Glomerular endothelial cell (primary cell): Measurements from ENCODE around the gene PBX4. TPM values are rescaled to one million over a fixed set of nuclear protein-coding genes. Genes with fewer than 3 reads are reported as not detected.
"Not testable (repeated sequence)": the region's sequence is repeated elsewhere in the genome, so short reads cannot be mapped to it uniquely, and the experiment has no call there.

ENCODE experiments used
- DNase-seq: peaks from one replicate; pipeline ENCODE4 v3.0.0-alpha.2; 2011; ENCODE audit warnings: low read depth, low spot score; ENCODE audit errors: extremely low read depth
- total RNA-seq: library from RNA; depleted of rRNA; stranded (reverse); fragments of >200 nt; gene quantifications from 2 replicates; pipeline ENCODE4 v1.2.3, GENCODE V29; 2015

PBX4 gene
- total RNA-seq, 1 donor from 2014 or later = not detected

DNA sequence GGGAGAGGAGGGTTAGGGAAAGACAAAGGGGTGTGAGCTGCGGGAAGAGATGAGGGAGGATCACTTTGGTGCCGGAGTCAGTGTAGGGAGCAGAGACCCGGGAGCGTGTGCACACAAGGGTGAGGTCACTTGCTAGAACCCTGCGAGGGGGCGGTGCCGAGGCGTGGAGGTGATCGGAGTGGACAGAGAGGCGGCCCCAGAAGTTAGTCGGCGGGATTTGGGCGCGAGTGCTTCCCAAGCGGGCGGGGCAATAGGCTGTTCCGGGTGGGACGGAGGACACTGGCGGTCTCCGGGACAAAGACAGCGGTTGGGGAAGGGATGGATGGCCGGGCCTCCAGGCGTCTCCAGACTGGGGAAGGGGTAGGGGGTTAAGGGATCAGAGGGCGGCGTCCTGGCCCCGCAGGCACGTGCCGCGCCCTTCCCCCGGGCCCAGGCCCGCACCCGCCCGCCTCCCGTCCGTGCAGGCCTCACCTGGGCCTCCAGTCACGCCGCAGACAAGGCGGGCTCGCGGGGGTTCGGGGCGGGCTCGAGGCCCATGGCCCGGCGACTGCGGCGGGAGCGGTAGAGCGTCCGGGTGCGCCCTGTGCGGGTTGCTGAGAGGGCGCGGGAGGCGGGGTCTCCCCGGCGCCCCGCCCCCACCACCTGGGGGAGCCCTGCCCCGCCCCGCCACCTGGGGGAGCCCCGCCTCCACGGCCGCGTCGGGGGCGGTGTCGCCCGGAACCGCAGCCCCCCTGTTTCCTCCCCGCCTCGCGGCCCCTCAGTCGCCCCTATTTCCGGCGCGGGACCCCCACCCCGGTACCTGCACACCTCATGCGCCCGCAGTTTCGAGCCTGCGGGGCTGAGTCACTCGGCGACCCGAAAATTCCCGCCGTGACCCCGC, 9.4 kb upstream of the PBX4 start, which contains the start of gene LPAR2:
LPAR2 (minus strand) TSS at position 600 of the 880 bp plus-strand sequence. CDS start 945 bp downstream, outside the sequence.
- DNase-seq = no peak

DNA sequence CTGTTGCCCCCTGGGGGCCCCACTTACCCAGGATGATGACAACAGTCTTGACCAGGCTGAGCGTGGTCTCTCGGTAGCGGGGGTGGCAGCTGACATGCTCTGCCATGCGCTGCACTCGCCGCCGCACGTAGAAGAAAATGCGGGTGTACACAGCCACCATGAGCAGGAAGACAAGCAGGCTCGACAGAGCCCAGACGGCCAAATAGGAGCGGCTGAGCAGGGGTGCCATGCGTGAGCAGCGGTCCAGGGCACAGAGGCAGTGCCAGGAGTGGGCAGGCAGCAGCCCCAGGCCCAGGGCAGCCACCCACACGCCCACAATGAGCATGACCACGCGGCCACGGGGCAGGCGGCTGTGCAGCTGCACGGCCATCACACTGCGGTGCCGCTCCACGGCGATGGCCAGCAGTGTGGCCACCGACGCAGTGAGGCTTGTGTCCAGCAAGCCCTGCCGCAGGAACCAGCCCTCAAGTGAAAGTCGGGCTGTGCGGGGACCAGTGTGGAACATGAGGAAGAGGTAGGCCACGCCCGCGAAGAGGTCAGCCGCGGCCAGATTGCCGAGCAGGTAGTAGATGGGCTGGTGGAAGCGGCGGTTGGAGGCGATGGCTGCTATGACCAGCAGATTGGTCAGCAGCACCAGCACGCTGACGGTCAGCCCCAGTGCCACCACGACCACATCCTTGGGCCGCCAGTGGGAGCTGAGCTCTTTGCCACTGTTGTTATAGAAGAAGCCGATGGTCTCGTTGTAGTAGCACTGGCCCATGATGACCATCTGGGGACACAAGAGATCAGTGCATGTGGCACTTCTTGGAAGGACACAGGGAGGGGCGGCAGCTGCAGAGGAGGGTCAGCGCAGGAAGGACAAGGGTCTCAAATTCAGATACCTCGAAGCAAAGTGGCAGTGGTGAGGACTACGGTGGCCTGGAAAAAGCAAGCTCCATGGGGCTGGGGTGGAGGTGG, 8.3 kb upstream of the PBX4 start:
- no peak for DNase-seq

DNA sequence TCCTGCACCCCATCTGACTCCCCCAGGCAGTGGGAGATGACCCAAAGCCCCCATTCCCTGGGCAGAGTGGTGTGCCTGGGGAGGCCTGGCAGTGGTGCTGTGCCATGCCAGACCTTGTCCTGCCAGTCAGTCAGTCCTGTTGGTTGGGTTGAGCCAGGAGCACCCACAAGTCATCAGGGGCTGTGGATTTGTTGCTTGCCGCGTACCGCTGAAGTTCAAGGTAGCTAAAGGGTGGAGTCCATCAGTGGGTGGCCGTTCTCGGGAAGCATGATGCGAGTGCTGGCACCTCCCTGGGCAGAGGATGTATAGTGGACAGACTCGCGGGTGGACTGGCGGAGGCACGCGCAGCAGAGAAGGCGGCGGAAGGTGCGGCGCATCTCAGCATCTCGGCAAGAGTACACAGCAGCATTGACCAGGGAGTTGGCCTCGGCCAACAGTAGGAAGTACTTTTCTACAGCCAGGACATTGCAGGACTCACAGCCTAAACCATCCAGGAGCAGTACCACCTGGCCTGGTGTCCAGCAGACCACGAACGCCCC, 5.6 kb upstream of the PBX4 start:
- DNase-seq = no peak

DNA sequence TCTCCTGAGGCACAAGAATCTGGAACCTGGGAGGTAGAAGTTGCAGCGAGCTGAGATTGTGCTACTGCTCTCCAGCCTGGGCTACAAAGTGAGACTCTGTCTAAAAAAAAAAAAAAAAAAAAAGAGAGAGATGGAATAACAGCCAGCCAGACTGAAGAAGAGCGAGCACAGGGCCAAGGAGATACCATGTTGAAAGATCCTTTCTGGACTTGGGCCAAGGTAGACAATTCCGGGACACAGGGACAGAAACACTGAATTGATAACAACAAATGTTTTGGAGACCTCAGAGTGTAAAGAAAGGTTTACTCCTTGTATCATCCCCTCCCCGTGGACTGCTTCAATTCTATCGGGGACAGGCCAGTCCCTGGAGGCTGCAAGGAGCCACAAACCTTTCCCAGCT, 4.9 kb upstream of the PBX4 start:
- no peak for DNase-seq

DNA sequence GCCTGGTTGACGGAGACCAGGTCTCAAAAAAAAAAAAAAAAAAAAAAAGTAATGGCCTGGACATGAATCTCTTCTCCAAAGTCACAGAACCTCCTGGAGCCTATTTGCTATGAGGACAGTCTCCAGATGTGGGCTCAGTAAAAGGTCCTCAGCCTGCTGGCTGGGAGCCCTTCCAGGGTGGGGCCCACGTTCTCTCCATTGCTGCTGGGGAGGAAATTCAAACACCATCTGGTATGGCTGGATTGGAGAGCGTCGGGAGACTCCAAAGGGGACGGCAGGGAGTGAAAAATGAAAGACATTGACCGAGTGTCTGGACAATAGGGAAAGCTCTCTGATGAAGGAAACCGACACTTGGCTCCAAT, 1.3 kb upstream of the PBX4 start:
- DNase-seq = no peak

DNA sequence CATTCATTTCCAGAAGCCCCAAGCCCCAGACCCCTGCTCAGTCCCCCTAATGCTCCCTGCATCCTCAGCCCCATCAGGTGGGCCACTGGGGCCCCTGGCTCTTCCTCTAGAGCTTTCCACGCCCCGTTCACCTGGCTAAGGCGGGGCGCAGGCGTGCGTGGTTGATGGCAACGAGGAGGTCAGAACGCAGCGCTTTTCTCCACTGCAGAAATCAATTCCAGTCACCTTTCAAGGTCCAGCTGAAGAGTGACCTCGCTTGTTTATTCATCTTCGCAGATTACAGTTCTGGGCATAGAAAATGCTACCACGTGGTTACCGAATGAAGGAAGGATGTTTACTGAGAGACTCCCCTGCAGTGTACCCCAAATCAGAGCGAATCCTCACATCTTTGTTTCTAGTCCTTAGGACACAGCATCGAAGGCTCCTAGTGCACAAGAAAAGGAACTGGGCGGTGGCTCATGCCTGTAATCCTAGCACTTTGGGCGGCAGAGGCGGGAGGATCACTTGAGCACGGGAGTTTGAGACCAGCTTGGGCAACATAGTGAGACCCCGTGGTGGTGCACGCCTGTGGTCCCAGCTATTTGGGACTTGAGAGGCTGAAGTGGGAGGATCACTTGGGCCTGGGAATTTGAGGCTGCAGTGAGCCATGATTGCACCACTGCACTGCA, 828 bp upstream of the PBX4 start:
- DNase-seq = no peak

DNA sequence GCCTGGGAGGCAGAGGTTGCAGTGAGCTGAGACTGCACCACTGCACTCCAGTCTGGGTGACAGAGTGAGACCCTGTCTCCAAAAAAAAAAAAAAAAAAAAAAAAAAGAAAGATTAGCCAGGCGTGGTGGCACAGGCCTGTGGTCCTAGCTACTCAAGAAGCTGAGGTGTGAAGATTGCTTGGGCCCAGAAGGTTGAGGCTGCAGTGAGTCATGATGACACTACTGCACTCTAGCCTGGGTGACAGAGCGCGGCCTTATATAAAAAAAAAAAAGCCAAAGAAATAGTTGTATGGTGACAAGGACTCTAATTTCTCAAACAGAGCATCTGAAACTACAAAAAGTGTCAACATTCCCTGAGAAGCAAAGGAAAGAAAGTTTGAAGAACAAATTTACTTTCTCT, 3.4 kb downstream of the PBX4 start:
- no peak for DNase-seq

DNA sequence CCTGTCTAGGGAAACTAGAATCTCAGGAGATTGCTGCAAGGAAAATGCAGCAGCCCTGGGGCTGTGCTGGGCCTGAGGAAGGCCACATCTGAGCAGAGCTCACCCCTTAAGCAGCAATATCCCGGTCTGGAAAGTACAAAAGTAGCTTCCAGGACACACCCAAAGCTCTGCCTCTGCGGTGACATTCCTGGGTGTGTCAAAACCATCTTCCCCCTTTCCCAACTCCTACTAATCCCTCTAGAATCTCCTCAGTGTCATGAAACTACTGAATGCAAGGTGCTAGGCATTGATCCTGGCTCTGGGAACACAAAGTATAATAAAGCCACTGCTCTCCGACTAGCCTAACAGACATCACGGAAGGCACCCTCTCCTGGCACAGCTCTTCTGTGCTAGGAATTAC, 5.0 kb downstream of the PBX4 start:
- no peak for DNase-seq

DNA sequence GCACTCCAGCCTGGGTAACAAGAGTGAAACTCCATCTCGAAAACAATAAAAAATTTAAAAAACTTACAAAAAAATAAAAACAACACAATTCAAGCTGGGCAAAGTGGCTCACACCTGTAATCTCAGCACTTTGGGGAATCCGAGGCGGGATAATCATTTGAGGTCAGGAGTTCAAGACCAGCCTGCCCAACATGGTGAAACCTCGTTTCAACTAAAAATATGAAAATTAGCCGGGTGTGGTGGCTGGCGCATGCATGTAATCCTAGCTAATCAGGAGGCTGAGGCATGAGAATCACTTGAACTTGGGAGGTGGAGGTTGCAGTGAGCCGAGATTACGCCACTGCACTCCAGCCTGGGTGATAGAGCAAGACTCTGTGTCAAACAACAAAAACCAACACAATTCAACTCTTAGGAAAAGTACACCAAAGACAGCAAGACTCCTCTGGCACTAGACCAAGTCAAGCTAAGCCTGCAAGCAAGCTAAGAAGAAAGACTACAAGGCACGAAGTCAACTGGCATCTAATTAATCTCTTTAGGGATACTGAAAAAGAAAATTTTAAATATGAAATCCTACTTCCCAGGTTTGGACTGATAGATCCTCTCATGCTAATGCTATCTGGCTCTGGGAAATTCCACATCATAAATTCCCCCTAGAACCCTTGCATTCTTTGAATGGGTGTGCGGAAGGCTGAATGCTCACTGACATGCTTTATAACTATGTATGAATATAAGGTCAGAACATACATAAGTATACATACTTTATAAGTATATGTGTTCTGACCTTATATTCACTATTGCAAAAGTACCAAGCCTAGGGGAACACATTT, 7.9 kb downstream of the PBX4 start:
- no peak for DNase-seq

DNA sequence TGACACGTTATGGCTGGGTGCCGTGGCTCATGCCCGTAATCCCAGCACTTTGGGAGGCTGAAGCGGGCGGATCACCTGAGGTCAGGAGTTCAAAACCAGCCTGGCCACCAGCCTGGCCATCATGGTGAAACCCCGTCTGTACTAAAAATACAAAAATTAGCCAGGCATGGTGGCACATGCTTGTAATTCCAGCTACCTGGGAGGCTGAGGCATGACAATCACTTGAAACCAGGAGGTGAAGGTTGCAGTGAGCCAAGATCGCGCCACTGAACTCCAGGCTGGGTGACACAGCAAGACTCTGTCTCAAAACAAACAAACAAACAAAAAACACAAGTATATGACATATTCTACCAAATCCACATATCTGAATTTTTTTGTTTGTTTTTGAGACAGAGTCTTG, 11.8 kb downstream of the PBX4 start:
- not testable (repeated sequence) for DNase-seq

DNA sequence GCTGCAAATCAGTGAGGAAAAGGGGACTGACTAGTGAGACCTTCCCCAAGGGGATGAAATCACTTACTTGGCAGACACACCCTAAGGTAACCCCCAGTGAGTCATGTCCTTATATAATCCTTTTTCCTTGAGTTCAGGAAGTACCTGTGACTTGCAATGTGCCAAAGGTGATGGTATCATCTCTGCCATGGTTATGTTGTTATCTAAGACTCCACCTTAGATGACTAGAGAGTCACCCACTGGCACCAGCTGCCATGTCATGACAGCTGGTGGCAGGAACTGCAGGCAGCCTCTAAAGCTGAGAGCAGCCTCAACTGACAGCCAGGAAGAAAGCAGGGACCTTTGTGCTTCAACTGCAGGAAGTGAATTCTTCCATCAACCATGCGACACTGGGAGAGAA, 12.5 kb downstream of the PBX4 start:
- no peak for DNase-seq

DNA sequence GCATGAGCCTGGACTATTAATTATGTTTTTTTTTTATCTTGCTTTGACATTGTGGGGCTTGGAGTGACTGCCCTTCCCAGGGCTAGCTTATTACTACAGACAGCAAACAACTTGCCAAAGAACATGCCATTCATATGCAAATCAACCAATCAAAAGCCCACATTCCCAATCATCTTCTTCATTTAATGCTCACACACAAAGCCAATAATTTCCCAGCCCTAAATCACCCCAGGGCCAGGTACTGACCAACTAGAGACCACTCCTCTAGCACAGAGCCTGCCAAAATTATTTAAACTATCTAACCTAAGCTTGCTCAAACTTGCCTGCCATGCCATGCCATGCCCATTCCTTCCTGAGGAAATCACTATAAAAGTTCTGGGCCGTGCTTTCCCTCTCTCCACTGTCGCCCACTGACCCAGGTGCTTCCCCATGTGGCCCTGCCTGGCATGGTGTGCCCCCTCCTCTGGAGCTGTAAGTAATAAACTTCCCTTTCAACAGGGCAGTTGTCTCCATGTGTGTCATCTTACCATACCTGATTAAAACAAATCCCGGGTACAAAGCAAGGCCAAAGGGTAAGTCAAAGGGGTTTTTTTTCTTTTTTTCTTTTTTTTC, 15.7 kb downstream of the PBX4 start:
- DNase-seq = no peak

DNA sequence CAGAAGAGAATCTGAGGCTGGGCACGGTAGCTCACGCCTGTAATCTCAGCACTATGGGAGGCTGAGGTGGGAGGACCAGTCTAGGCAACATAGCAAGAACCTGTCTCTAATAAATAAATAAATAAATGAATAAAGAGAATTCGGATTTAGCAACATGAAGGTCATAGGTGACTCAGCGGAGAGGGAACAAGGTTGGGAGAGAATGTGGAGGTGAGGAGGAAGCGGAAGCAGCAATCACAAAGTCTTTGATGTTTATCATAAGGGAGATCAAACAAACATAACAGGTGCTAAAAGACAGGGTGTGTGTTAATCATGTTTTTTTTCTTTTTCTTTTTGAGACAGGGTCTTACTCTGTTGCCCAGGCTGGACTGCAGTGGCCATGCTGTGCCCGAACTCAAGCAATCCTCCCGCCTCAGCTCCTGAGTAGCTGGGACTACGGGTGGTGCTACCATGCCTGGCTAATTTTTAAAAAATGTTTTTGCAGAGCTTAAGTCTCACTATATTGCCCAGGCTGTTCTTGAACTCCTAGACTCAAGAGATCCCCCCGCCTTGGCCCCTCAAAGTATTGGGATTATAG, 16.3 kb downstream of the PBX4 start:
- DNase-seq = no peak

DNA sequence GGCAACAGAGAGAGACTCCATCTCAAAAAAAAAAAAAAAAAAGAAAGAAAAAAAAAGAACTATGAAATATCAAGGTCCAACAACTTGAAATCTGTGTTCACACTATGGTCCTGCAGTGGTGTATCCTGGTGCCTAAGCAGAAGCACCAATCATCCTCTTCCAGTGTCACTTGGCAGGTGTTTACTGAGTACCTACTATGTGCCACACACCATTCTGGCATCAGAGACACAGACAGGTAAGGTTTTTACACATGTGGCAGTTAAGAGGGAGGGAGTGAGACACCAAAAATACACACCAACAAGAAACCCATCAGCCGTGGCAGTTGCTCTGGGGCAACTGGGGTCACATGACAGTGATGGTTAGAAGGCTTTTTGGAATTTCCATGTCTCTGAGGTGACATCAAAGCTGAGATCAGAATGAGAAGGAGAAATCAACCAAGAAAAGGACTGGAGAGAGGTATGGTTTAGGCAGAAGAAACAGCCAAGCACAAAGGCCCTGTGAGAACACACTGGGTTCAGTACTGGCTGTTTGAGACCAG, 17.6 kb downstream of the PBX4 start:
- no peak for DNase-seq

DNA sequence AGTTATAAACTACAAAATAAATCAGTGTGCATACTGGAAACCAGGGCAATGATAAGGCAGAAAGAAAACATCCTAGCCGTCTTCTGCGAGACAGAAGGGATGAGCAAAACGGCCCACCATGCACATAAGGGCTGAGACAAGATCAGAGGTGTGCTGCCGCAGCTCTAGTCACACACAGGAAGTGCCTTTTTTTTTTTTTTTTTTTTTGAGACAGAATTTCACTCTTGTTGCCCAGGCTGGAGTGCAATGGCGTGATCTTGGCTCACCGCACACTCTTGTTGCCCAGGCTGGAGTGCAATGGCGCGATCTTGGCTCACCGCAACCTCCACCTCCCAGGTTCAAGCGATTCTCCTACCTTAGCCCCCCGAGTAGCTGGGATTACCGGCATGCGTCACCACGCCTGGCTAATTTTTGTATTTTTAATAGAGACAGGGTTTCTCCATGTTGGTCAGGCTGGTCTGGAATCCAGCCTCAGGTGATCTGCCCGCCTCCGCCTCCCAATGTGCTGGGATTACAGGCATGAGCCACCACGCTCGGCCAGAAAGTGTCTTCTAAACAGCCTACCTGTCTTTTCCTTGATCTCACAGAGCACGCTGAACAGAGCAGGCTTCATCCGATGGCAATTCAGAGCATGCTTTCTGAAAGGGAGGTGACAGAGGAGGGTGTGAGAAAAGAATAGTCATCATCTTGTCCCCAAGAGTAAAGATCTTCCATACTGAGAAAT, 19.6 kb downstream of the PBX4 start:
- DNase-seq = not testable (repeated sequence)

DNA sequence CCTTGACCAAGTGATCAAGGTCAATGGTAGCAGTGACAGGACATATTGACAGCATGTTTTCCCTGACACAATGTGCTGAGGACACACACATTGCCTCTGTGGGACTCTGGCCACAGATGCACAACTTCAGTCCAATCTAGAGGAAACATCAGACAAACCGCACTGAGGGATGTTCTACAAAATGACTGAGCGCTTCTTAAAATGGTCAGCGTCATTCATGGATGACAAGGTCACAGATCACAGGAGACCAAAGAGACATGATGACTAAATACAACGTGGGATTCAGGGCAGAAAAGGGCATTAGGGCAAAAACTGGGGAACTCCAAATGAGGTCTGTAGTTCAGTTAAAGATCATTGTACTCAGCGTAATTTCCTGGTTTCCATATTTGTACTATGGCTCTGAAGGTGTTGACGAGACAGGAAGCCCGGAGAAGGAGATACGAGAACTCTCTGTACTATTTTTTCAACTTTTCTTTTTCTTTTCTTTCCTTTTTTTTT, 20.6 kb downstream of the PBX4 start:
- DNase-seq = no peak

DNA sequence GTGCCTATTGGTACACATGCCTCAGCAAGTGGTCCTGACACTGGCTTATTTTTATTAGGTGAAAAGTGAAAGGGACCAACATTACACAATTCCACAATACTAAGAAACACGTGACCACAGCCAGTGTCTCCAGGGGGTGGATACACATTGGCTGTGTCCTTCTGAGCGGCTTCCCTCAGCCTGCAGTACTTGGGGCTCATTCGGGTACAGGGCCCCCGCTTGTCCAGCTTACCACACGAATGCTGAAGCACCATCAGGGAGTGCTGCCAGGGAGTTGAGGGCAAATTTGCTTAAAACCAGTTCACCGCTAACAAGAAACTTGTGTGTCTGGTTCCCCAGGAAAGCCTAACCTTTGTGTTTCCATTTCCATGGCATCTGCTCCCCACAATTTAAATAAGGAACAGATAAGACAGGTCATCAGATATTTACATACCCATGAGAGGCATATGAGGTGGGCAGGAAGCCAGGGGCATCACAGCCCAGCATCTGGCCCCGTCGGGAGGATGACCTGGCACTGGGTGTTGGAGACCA, 23.3 kb downstream of the PBX4 start:
- no peak for DNase-seq

DNA sequence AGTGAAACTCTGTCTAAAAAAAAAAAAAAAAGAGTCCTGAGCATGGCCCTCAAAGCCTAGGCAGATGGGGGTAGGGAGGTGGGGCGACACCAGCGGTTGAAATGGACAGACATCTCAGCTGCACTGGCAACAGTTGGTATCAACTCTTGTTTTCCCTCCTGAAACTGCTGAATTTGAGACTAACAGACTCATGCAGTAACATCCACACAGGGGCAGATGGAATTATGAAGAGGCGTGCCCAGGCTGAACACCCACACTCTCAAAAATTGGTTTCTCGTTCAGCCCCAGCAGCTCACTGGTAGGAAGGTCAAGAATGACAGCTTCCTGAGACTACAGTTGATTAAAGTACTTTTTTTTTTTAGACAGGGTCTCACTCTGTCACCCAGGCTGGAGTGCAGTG, 24.1 kb downstream of the PBX4 start:
- DNase-seq = no peak
